GM21526 (cell line): Measurements from ENCODE around the gene MPP3.
A peak's percentile ranks its signal among the peaks of the same experiment; 100 is the strongest.

Experiments
- ATAC-seq: cut with Tn5 transposase; IDR thresholded peaks from one replicate; pipeline ENCODE4 v1.9.1; 2021; ENCODE audit warnings: moderate library complexity; ENCODE audit not compliant: unreplicated experiment, low FRiP score

MPP3 gene

DNA sequence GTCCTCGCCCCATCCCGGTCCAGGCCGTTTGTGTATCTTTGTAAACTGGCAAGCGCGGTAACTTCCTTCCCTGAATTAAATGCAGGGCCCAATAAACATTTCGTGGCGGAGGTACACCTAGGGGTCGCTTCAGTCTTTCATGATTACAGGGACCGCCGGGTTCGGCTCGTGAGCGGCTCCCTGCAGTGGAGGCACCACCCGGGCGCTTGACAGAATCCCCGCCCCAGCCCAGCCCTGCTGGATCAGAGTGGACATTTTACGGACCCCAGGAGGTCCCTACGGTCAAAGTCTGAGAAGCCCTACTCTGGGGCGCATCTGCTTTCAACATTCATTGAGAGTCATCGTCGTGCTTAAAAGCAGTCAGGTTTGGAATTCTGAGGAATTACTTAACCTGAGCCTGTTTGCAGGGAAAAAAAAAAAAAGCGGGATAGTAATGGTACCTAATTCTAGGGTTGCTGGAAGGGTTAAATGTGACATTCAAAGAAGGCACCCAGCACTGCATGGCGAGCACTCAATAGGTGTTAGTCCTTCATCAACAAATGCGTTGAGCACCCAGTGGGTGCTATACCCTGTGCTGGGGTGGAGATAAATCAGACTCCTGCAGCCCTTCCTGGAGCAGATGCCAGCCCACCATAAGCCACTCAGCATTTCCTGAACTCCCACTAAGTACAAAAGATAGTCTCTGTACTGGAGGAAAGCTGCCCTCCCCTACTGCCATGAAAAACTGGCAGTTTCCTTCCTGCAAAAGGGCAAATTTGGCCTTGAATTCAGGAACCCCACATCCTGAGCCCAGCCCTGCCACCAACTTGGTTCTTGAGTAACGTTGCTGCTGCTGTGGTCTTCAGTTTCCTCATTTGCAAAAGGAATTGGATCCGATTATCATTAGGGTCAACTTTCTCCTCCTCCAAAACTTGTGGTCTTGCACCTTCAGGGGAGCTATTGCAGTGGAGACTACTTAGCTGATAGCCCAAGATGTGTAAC, 53.5 kb downstream of the MPP3 start:
- no peak for ATAC-seq

DNA sequence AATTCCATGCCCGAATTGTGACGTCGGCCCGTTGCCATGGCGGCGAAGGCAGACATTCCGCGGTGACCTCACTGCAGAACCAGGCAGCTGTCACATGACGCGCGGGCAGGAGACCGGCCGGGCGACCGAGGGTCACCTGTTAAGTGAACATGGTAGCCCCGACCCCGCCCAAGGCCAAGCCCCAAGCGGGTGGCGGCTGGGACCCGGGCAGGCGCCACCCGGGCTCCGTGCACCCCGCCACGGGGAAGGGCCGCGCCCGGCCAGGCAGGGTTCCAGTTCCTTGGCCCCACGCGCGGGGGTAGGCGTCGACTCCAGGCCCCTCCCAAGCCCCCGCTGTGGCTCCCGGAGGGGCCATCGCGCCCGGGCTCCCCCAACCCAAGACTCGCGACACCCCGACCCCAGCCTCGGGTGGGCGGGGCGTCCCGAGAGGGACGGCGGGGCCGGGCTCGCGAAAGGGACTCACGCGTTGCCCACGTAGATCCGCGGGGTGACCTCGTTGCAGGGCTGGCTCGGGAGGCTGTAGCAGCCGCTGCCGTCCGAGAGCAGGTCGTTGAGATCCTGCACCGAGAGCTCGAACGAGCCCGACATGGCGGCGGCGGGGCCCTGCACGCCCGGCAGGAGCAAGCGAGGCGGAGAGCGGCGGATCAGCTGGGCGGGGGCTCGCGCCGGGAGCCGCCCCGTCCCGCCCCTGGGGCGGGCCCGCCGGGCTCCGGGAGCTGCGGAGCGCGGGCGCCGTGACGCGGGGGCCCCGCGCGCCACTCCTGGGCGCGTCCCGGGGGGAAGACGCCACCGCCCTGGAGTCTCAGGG, 54.4 kb downstream of the MPP3 start, which contains the start of gene DUSP3:
Gene DUSP3, minus strand, starts transcription at position 641 of the 808 bp plus-strand sequence. Its CDS starts 53 bp downstream, at position 588.
- peak; percentile 57 for ATAC-seq

DNA sequence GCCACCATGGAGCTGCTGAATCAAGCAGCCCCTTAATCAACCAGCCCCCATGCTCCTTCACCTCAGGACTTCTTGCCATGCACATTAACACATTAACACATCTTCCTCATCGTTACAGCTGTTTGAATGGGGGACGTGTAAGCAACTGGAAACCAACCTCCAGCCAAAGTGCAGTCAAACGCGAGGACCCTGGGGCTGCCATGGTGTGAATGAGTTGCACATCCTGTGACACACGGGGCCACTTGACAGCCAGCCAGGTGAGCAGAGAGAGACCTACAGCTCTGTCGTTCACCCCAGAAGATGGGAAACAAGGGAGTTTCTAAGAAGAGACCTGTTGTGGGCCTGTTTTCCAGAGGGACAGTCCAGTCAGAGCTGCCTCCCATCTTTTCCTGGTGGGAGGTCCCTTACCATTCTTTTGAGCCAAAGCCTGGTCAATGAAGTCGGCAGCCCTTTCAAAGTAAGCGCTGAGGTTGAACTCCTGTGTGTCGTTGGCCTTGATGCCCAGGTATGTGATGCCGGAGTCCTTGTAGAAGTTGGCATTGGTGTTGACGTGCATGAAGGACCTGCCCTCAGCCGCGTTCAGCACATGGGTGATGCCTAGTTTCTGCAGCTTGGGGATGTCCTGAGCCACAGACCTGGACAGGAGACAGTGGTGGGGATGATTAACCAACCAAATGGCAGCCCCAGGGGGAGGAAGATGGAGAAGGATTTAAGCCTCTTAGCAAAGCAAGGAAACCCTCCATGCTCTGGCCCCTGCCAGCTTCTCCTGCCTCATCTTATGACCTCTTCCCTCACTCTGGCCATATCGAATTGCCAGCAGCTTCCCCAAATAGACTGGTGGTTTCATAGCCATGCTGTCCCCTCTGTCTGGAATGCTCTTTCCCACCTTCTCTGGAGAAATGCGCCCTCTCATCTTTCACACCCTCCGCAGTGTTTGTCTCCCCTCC, 58.4 kb downstream of the MPP3 start:
- ATAC-seq, result no peak

DNA sequence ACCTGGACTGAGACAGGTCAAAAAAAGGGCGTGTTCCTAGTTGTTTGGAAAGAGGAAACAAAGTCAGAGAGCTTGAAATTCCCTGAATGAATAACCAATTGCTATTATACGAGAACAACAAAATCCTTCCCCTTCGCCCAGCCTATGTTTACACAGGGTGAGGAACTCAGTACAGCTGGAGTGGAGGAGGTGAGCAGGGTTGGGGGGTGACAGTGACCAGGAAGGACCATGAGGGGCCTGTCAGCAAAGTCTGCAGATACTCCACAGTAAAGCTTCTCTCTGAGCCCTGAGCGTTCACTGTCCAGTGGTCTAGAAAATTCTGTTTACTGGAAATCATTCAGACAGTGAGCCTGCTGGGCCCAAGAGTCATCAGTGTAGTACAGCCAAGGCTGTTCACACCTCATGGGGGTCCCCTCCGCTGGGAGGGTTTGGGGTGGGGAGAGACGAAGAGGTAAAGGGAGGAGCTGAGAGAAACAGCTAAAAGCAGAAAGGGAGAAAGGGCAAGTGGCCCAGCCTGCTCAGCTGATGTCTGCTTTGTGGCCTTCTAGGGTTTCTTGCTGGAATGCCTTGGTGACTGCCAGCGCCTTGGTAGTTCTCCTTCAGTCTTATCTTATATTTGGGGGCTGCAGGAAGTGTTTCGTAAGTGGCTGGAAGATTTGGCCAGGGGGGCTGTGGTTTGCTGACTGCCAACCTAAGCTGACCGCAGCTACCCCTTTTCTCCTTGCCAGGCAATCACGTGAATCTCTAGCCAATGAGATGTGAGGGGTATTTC, 59.9 kb downstream of the MPP3 start:
- no peak for ATAC-seq

DNA sequence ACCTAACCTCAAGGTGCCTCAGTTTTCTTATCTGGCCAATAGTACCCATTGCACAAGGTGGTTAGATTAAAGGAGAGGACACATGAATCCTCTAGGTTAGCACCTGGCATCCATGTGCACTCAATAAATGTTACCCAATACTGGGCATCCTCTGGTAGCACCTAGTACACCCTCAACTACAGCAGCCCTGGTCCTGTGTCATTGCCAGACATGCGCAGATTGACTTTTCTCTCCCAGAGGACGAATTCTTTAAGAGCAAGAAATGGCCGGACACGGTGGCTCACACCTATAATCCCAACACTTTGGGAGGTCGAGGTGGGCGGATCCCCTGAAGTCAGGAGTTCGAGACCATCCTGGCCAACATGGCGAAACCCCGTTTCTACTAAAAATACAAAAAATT, 61.5 kb downstream of the MPP3 start:
- ATAC-seq, result no peak

DNA sequence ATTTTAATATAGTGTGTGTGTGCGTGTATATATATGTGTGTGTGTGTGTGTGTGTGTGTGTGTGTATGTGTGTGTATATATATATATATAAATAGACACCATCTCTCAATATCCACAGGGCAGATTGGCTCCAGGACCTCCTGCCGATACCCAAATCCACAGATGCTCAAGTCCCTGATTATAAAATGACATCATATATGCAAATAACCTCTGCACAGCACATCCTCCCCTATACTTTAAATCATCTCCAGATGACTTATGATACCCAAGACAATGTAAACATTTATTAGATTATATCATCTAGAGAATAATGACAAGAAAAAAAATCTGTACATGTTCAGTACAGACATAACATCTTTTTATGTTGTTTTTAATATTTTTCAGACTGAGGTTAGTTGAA, 62.0 kb downstream of the MPP3 start:
- ATAC-seq, result no peak

DNA sequence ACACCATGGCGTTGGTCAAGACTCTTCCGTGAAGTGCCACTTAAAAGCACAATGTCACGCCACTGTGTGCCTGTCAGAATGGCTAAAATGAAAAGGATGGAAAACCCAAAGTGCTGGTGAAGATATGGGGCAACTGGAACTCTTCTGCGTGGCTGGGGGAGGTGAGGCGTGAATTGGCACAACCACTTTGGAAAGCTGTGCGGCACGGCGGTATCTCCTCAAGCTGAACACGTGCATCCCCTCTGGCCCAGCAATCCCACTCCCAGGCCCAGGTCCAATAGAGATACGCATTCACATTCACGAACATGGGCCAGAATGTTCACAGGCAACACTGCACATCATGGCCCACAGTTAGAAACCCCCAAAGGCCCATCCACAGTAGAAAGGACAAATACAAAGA, 63.1 kb downstream of the MPP3 start:
- no peak for ATAC-seq

DNA sequence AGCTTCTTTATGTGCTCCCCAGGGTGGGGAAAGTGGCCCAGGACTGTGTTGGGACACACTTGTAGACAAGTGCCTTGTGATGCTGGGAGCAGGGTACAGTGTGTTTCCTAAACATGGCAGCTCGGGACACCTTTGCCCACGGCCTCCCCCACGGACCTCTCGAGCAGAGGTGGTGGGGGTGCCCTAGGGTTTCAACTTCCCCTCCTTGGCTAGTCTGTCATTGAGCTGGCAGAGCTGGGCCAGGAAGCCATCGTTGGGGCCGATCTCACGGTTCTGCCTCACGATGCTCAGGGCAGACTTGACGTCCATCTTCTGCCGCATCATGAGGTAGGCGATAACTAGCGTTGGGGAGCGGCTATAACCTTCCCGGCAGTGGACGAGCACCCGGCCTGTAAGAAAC, 63.5 kb downstream of the MPP3 start:
- no peak for ATAC-seq

DNA sequence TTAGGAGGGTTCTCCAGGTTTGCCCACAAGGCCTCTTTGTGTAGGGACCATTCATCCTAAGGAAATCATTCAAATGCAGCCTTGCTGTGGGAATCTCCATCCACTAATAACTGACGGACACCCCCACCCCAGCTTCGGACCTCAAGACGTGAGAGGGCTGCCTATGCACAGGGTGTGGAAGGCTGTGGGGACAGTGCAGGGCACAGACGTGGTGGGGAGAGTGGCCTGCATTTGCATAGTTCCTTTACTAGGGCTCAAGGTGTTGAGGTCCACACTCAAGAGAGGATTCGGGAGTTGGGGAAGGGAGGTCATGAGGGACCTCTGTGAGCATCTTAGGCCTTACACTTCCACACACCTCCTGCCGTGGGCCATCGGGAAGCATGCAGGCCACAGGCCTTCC, 64.0 kb downstream of the MPP3 start:
- ATAC-seq, result no peak

DNA sequence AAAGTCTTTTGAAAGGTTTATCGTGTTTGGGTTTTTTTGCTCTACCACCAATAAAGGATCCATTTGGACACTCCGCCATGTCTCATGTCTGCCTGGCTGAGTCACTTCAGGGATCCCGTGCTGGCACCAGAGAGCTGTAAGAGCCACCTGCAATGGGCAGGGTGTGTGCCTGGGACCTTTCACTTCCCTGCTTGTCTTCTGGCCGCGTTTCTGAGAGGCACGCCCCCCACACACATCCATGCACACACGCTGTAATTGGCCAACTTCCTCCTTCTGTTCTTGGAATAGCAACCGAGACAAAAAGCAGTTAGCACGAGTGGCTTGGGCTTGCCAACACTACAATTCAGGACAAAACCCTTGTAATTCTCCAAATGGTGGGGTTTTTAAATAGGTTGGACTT, 64.6 kb downstream of the MPP3 start:
- no peak for ATAC-seq

DNA sequence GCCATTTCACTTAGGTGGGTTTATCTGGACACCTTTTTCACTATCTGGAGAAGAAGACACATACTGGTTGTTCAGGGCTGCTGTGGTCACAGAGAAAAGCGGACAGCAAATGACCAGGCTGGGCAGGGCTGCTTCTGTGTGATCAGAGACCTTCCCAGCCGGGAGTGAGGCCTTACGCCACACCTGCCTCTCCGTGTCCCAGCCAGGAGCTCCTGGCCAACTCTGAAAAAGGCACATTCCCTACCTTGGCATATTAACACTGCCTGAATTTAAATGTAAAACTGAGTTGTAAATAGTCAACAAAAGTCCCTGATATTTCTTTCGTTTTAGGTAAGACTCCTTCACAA, 65.3 kb downstream of the MPP3 start:
- no peak for ATAC-seq

DNA sequence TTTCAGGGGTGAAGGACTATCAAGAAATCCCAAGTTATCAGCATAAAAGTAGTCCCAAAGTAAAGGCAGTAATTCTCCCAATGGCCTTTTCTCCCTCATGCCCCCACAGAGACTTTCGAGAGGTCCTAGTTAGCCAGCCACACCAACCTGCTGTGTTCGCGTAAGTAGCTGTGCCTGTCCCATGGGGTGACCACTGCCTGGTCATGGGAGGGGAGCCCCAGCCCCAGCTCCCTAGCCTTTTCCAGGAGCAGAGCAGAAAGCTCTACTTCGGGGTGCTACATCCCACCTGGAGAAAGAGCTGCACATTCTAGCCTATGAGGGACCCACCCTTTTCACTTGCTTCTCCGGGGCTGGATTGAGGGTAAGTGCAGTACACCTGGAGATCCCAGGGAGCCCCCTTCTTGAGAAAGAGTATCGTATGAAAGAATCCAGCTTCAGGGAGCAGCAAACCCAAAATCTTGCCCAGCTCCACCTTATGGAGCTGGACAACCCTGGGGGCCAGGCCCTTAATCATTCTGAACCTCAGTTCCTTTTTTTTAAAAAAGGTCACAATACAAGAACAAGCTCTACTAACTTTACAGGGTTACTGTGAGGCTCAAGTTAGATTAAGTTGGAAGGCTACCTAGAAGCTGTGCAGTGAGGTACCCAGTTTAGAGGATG, 65.8 kb downstream of the MPP3 start:
- no peak for ATAC-seq

DNA sequence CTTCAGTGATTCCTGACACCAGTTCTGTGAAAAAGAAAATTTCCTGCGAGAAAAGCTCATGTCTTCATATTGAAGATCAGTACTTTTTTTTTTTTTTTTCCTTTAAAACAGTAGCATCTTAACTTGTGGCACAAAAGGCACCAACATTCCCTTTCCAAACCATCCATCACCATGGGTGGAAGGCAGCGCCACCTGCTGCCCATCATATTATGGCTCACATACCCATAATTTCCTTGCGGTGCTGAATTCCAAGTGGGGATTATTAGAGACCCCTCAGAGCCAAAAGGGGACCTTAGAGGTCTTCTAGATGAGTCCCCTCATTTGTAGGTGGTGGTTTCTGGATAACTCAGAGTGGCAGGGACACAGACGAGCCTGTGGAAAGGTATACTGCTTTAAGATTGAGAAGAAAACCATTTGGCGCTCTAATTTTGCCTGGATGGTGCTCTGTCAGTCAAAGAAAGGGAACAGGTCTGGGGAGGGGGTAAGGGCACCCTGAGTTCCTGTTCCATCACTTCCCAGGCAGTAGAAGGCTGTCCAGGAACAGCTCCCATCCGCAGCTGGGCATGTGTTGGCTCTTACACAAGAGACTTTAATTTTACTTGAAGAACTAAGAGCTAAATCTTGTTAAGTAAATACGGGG, 66.4 kb downstream of the MPP3 start:
- no peak for ATAC-seq

DNA sequence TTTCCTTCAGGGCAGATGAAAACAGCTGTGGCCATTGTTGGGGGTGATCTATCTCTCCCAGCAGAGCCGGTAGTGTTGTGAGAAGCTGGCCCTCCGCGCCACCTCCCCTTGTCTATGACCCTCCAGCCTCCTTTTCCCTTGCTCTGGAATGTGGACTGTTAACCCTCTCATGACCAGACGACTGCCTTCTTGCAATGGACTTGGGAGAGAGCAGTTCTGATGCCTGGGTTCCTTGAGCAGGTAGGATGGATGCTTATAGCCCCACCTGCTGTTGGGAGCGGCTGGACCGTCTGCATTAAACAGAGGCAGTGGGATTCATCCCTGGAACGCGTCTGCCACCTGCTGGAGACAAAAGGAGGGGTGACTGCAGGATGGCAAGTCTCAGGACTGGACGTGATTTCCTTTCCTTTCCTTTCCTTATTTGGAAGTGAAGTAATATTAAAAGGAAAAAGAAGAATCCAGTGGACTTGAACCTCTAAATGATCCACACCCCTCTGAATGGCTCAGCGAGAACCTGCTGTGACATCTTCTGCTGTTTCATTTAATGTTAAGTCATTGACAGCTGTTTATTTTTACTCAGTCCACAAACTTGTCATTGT, 72.6 kb downstream of the MPP3 start:
- no peak for ATAC-seq

DNA sequence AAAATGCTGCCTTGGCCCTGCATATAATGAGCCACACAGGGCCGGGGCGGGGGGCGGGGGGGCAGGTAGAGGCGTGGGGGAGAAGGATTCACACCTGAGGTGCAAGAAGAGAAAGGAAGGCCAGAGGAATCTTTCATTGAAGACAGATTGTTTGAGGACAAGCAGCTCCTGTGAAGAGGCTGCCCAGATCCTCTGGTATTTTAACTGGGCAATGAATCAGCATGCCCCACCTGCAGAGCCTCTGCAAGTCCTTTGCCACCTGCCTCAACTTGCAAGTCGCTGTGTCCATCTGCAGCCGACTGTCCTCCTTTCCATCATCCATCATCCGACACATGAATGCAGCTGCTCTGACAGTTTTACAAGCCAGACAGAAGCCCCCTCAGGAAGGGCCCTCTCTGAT, 73.1 kb downstream of the MPP3 start:
- ATAC-seq, result no peak

DNA sequence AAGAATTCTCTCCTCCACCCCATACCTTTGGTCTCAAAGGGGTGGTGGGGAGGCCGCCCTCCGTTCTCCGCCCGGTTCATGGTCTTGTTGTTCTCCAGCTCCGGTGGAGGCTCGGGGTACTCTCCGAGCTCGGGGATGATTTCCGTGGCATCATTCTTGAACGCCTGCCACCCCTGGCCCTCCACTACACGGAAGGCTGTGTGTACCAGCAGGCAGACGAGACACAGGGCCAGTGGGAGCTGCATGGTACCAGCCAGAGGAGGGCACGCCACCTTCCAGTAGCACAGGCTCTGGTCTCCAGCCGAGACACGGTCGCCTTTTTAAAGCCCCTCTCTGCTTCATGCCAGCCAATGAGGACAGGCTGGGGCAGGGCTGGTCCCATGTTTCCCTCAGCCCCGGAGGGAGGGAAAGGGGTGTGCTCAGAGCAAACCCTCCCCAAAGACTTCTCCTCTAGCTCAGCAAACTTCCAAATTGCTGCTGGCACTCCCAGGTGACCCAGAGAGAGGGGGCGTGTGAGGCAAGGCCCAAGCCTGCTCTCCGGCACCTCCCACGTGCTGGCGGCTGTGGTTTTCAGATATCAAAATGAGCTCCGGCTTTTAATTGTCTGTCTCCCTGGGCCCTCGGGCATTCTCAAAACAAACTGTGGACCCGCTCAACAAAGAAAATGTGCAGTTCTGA, 74.3 kb downstream of the MPP3 start, which contains the start of gene SOST:
Gene SOST, minus strand, starts transcription at position 295 of the 678 bp plus-strand sequence. Its CDS starts 50 bp downstream, at position 245.
- no peak for ATAC-seq

DNA sequence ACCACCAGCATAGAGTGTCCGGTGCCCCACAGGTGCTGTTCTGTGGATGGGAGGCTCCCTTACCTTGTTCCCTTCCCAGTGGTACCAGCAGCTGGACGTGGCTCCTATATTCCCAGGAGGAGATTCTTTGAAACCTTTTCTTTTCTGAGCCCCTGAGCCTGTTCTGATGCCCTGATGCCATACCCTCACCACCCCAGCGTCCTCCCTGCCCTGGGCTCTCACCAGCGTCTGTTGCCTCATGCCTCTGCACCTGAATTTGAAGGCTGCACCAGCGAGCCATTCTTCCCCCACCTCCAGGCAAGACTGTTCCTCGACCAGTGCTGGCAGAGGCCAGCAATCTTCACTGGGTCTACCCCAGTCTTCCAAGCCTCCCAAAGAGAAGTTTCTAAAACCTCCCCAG, 74.9 kb downstream of the MPP3 start:
- no peak for ATAC-seq
